Measurements from ENCODE around the gene SNX22.
A peak's percentile ranks its signal among the peaks of the same experiment; 100 is the strongest.

Gene SNX22

DNA sequence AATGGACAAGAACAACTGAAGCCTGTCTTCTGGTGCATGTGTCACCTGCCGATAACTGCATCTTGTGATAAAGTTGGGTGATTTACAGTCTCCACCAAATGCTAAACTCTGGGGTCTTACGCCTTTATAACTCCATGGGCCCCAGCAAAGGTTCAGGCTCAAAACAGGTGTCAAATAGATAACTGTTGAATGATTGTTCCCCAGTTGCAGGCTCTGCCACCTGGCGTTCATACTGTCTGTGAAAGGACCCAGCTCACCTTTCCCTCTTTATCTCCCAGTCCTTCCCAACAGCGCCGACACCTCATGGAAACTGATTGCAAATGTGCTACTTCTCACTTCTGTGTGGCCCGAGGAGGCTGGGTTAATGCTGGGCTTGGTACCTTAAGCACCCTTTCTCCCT is 8.3 kb upstream of the SNX22 start:
- in situ Hi-C loops (cut with MboI; ENCODE audit: low pct_unique_long_range_greater_than_20kb, low sequenced_read_pairs, unreplicated experiment) = no loop called here
- DNase-seq (ENCODE audit: low spot score) = no peak
- TF ChIP-seq, protein P1, sequence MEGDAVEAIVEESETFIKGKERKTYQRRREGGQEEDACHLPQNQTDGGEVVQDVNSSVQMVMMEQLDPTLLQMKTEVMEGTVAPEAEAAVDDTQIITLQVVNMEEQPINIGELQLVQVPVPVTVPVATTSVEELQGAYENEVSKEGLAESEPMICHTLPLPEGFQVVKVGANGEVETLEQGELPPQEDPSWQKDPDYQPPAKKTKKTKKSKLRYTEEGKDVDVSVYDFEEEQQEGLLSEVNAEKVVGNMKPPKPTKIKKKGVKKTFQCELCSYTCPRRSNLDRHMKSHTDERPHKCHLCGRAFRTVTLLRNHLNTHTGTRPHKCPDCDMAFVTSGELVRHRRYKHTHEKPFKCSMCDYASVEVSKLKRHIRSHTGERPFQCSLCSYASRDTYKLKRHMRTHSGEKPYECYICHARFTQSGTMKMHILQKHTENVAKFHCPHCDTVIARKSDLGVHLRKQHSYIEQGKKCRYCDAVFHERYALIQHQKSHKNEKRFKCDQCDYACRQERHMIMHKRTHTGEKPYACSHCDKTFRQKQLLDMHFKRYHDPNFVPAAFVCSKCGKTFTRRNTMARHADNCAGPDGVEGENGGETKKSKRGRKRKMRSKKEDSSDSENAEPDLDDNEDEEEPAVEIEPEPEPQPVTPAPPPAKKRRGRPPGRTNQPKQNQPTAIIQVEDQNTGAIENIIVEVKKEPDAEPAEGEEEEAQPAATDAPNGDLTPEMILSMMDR (IDR thresholded peaks at IDR 0.05; ENCODE audit: extremely low read depth, insufficient read depth, missing control alignments) = no peak

DNA sequence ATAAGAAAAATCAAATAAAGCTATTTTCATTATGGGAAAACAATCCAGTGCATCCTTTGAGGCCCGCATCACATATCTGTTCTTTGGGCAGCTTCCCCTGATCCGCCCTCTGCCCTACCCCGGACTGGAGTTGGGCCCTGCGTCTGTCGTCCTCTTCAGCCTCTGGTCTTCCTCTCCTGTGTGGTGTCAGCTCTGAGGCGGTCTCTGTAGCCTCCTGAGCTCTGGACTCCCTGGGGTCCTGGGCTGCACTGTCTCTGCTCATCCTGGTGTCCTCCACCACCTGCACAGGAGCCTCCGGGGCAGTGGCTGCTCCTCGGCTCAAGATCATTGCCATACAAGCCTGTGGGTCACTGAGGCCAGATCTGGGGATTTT is 7.4 kb upstream of the SNX22 start:
- in situ Hi-C loops (cut with MboI; ENCODE audit: low pct_unique_long_range_greater_than_20kb, low sequenced_read_pairs, unreplicated experiment) = no loop called here
- no peak for DNase-seq (ENCODE audit: low spot score)
- TF ChIP-seq, protein P1 (IDR thresholded peaks at IDR 0.05; ENCODE audit: extremely low read depth, insufficient read depth, missing control alignments) = no peak

DNA sequence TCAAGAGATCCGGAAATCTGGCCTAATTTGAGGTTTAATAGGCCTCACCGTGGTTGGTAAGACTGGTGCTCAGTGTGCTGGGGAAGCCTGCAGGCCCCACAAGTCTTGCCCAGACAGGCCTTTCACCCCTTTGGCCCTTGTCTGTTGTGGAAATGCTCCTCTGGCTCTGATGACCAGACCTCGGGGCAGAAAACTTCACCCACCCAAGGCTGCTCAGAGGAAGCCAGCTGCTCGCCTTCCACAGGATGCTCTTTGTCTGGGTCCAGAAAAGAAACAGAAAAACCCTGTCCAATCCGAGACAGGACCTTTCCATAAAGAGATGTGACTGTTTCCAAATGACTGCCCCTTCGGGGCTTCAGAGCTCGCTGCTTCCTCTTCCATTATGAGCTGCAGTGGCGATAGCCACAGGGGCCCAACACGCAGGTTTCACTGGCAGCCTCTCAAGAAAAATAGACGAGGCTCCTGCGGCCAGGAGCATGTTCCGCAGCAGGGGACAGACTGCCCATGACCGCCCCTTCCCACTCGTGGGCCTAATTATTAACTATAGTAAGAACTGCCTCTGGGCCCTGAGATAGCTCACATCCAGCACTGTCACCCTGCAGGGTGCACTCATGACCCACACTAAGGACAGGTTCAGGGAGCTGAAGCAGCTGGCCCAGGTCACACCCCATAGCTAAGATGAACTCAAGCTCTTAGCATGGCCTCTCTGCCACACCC is 6.8 kb upstream of the SNX22 start:
- peak; percentile 81 for DNase-seq (ENCODE audit: low spot score)
- in situ Hi-C loops (cut with MboI; ENCODE audit: low pct_unique_long_range_greater_than_20kb, low sequenced_read_pairs, unreplicated experiment) = no loop called here

DNA sequence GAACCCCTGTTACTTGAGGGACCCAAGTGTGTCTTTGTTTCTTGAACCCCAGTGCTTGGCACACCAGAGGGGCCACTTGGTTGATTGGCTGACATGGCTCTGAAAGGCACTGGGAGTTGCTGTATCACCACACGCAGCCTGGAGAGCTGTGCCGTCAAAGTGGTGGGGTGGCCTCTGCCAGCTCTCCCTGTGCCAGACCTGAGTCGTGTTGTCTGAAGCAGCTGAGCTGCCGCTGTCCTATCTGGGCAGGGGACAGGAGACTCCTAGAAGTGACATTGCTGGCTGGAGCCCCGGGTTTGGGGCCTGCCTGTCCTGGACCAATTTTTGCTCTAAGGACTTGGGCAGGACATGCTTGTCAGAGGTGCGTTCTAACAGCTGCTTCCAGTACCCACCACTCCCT is 5.5 kb upstream of the SNX22 start:
- TF ChIP-seq, protein P1 (IDR thresholded peaks at IDR 0.05; ENCODE audit: extremely low read depth, insufficient read depth, missing control alignments) = no peak
- no peak for DNase-seq (ENCODE audit: low spot score)
- in situ Hi-C loops (cut with MboI; ENCODE audit: low pct_unique_long_range_greater_than_20kb, low sequenced_read_pairs, unreplicated experiment) = no loop called here

More for the DNA sequence above, 6.8 kb upstream of the SNX22 start:
- TF ChIP-seq, protein P1 (IDR thresholded peaks at IDR 0.05; ENCODE audit: extremely low read depth, insufficient read depth, missing control alignments) = no peak

DNA sequence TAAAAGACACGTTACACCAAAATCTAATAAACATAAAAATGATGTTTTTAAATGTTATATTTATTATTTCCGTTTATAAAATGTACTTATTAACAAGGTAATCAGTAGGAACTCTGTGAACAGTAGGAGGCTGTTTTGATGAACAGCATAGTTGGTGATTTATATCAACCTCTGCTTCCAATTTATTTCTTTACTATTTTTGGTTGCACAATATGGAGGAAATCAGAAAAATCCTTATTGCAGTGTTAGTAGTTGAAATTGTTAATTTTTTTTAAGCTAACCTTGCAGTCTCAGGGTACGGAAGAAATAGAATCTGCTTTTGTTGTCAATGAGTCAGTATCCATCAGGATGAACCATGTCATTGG is 5.0 kb upstream of the SNX22 start:
- no peak for DNase-seq (ENCODE audit: low spot score)
- TF ChIP-seq, protein P1 (IDR thresholded peaks at IDR 0.05; ENCODE audit: extremely low read depth, insufficient read depth, missing control alignments) = no peak
- in situ Hi-C loops (cut with MboI; ENCODE audit: low pct_unique_long_range_greater_than_20kb, low sequenced_read_pairs, unreplicated experiment) = no loop called here

DNA sequence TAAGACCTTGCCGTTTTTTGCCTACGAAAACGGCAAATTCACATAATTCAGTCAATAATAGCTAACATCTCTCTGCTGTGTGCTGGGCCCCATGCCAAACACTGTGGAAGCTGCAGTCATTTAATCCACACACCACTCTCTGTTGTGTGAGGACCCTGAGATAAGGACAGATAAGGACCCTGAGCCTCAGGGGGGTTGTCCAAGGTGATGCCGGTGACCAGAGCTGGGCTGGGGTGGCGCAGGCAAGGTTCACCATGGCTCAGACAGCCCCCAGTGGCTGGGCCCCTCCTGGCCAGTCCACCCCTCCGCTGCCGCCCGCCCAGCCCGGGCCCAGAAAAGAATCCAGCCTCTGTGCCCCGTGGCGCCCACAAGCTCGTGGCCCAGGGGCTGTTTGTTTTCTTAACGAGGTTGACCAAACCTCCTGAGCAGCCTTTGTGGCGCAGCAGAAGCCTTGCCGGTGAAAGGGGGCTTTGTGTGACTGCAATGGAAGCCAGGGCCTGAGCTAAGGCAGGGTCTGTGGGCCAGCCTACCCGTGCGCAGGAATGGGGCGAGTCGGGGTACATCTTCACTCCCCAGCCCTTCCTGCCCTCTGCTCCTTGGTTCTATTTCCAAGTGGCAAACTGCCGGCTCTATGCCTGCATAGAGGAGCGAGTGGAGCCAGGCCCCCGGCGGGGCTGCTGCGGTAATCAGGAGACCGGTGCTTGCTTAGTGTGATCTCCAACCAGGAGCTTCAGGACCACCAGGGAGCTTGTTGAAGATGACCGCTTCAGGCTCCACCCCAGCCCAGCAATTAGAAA is 4.4 kb upstream of the SNX22 start:
- in situ Hi-C loops (cut with MboI; ENCODE audit: low pct_unique_long_range_greater_than_20kb, low sequenced_read_pairs, unreplicated experiment) = no loop called here
- no peak for DNase-seq (ENCODE audit: low spot score)
- TF ChIP-seq, protein P1 (IDR thresholded peaks at IDR 0.05; ENCODE audit: extremely low read depth, insufficient read depth, missing control alignments) = no peak
